ENCODE results near the gene LCA5L. TPM values are rescaled to one million over a fixed set of nuclear protein-coding genes. Genes with fewer than 3 reads are reported as not detected.

LCA5L gene
- polyA plus RNA-seq, 1 donor from 2014 or later: 0.09 TPM

GRCh38 chr21:39454949-39455668 lies 9.5 kb upstream of the LCA5L start:
- H3K9ac ChIP-seq (ENCODE audit: low read length): no peak overlapping the region
- H3K36me3 ChIP-seq (ENCODE audit: insufficient read depth, low read length): no peaks in the 10 kb centered on the region
- no peaks in the 10 kb centered on the region for H3F3A ChIP-seq (ENCODE audit: insufficient read depth, low read length, poor library complexity, severe bottlenecking)
- no peak overlapping the region for H3K27ac ChIP-seq (ENCODE audit: low read length)
- H2AFZ ChIP-seq (ENCODE audit: low read depth, low read length): no peak overlapping the region
- H3K4me3 ChIP-seq (ENCODE audit: low read length): no peak overlapping the region
- no peaks in the 10 kb centered on the region for H3K27me3 ChIP-seq (ENCODE audit: insufficient read depth, low read depth, low read length)
- no peaks in the 10 kb centered on the region for H3K9me3 ChIP-seq (ENCODE audit: low read length)
- H3K9me2 ChIP-seq (ENCODE audit: insufficient read depth, low read length): no peaks in the 10 kb centered on the region
- TF ChIP-seq TAF1 (IDR thresholded peaks at IDR 0.05; ENCODE audit: low read depth) (no peak), MXI1 (conservative IDR thresholded peaks at IDR 0.05; ENCODE audit: poor library complexity, severe bottlenecking) (no peak), EP300 (conservative IDR thresholded peaks at IDR 0.05; ENCODE audit: poor library complexity, severe bottlenecking) (no peak), EZH2 (IDR thresholded peaks at IDR 0.05; ENCODE audit: borderline replicate concordance, insufficient read depth, low read length, poor library complexity, severe bottlenecking) (no peak), SMC3 (conservative IDR thresholded peaks at IDR 0.05; ENCODE audit: poor library complexity) (no peak), RAD21 (conservative IDR thresholded peaks at IDR 0.05) (no peak), POLR2AphosphoS5 (IDR thresholded peaks at IDR 0.05) (no peak), REST (IDR thresholded peaks at IDR 0.05; ENCODE audit: borderline replicate concordance) (no peak), CTCF (IDR thresholded peaks at IDR 0.05; ENCODE audit: poor library complexity, severe bottlenecking) (no peak)
- H3K4me2 ChIP-seq (ENCODE audit: low read length): no peak overlapping the region
- no peaks in the 10 kb centered on the region for H3K79me2 ChIP-seq (replicated peaks; ENCODE audit: insufficient read depth, low read length)
- H4K20me1 ChIP-seq (ENCODE audit: insufficient read depth): no peaks in the 10 kb centered on the region

GRCh38 chr21:39453571-39454179 lies 8.1 kb upstream of the LCA5L start:
- Histone ChIP-seq H3K79me2 (replicated peaks; ENCODE audit: insufficient read depth, low read length) (no peaks in the 10 kb centered on the region), H3K9me2 (ENCODE audit: insufficient read depth, low read length) (no peaks in the 10 kb centered on the region), H3K9ac (ENCODE audit: low read length) (no peak overlapping the region), H3K4me2 (ENCODE audit: low read length) (no peak overlapping the region), H3K9me3 (ENCODE audit: low read length) (no peaks in the 10 kb centered on the region), H3K36me3 (ENCODE audit: insufficient read depth, low read length) (no peaks in the 10 kb centered on the region), H3K27ac (ENCODE audit: low read length) (no peak overlapping the region), H4K20me1 (ENCODE audit: insufficient read depth) (no peaks in the 10 kb centered on the region), H3K27me3 (ENCODE audit: insufficient read depth, low read depth, low read length) (no peaks in the 10 kb centered on the region), H2AFZ (ENCODE audit: low read depth, low read length) (no peak overlapping the region), H3K4me3 (ENCODE audit: low read length) (no peak overlapping the region), H3F3A (ENCODE audit: insufficient read depth, low read length, poor library complexity, severe bottlenecking) (no peaks in the 10 kb centered on the region)
- TF ChIP-seq CTCF (IDR thresholded peaks at IDR 0.05; ENCODE audit: poor library complexity, severe bottlenecking): no peak
- TF ChIP-seq EZH2 (IDR thresholded peaks at IDR 0.05; ENCODE audit: borderline replicate concordance, insufficient read depth, low read length, poor library complexity, severe bottlenecking): no peak

All from neural cell (in vitro differentiated cells).